Measurements from ENCODE around the gene DNAH10.

Gene DNAH10

DNA sequence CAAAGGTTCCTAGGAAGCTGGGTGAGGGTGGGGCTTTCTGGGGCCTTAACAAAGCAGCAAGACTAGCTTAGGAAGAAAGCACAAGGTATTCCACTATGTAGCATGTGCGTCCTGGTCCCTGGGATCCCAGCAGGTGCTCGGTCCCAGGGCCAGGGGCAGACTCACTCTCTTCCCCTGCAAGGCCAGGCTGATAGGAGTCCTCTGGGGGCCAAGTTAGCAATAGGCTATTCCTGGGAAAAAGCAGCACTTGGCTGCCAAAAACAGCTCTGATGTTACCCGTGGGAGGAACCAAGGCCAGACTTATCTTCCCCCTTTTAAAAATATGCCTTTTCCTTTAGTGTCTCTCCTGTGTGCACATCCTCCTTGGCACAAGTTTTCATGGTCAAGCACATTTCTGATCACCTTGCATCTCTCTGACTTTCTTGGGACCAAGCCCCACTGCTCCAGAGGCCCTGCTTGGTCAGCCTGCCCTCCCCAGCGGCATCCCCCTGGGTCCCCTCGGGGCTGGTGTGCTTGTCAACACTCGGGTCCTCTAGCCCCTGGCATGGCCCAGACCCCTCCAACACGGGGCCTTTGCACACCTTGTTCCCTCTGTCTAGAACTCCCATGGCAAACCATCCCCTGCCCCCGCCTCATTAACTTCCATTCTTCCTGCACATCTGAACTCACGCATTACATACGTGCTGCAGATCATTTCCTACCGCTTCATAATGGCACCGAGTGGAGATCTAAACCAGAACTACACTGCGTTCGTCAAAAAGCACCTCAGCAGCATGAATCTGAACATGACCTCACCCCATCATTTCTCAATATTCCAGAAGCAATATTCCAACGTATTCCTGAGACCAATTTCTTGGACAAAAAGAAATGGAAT, 188.6 kb downstream of the DNAH10 start:
- DNase-seq = no peak

DNA sequence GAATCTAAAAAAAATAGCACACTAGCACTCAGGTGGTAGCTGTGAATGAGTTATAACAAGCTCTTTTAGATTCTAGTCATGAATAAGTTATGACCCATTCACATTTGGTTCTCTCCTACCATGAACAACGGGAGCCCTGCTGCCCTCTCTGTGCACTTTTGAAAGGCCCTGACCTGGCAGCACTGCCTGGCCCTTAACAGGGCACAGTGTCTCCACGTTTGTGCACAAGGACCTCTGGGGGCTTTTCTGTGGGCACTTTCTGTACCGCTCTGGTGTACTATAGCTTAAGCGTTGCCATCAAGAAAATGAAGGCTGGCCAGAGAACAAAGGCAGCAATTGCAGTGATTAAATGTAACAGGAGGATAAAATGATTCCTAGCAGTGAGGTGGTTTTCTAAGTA, 189.4 kb downstream of the DNAH10 start:
- DNase-seq = peak; percentile 26

DNA sequence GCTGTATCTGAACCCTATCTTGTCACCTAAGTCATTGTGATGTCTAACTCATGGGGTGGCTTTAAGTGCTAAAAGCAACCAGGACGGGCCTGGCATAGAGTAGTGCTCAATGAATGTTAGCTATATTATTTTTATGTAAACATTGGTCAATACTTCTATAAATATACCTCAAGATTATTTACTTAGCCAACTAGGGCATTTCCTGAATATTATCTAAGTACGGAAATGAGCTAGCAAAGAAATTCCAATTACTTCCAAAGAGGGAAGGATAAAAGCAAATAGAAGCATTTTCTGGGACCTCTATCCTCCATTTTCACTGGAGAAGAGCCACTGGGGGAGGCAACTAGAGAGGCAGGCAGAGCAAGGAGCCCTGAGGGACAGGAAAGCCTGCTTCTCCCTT, 189.9 kb downstream of the DNAH10 start:
- no peak for DNase-seq

DNA sequence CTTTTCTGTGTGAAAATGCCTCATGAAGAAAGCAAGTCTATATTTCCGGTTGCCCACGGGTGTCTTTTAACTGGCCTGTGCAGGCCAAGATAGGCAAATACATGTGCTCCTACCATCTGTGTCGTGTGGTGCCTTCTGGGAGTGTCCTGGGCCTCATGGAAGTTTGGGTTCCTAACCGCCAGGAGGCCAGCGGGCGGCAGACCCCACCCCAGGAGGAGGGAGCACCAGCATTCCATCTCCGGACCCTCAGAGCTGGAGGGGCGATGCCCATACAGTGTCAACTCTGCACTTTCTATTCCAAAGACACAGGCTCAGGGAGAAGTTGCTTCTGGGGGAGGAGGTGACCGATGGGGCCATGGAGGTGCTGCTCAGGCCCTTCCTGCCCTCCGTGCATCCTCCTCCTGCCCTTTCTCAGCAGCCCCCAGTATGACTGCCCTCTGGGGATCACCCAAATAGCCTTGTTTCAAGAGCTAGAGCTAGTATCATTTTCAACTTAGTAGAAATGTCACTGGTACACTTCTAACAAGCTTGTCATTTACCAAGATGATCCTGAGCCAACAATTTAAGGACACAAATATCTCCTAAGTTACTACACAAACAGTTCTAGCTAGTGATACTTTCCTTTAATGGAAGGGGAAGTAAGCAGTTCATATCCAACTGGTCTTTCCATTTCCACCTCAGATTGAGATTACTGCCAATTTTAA, 192.7 kb downstream of the DNAH10 start:
- DNase-seq = no peak

DNA sequence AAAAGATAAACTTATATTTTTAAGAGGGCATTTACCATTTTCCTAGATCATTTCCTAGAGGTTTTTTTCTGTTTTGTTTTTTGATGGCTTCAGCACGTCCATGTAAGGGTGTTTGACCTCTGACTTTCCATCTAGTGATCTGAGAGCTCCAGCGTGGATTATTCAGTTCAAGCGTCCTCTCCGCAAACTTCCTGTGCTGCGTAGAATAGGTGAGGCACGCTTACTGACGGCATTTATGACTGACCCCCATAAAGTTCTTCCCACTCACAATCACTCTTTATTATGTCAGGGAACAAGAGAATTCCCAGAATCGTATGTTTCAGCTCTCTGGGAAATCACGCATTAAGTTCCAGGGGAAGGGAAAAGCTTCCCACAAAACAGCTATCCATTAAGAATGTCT, 194.1 kb downstream of the DNAH10 start:
- DNase-seq = no peak

DNA sequence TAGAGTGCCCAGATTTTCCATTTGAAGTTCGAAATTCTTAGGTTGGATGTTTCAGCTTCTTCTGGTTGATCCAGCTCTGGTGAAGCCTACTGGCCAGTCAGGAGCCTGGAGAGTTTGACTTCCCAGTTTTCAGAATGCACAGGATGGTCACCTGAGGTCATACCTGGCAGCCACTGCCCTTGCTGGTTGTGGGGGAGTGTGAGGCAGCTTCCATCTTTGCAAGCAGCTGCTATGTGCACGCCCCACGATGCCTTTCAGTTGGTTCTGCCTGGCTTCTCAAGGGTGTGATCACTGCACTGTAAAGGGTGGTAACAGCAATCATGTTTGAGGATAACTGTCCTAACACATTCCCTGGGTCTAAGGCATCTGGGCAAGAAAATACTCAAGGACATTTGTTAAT, 195.1 kb downstream of the DNAH10 start:
- DNase-seq = no peak

DNA sequence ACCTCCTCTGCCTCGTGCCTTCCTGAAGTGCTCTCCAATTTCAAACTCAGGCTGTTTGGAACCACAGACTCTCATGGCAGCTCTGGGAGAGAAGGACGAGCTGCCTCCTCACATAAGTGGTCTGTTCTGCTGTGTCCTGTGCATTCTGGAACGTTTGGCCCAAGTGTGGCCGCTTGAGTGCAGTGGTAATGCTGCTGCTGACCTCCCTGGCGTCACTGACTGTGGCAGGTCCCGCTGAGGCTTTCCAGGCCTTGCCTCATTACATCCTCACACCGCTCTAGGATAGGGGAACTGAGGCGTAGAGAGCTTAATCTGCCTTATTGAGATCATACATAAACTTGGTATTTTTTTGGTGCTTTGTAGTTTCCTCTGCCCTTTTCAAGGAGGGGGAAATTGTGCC, 196.4 kb downstream of the DNAH10 start:
- DNase-seq = no peak

DNA sequence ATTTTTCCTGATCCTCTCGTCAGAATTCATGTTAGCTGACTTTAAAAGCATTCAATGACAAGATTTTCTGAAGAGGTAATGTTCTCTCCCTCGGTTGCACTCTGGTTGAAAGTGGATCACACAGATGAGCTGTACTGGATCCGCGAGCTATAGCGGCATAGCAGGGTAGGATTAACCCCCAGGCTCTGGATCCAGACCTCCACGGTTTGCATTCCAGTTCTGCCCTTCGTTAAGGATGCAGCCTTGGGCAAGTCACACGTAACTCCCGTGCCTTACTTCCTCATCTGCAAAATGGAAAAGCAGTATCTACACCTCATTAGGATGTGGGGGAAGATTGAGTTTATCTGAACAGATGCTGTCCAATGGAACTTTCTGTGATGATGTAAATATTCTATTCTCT, 196.8 kb downstream of the DNAH10 start:
- no peak for DNase-seq

DNA sequence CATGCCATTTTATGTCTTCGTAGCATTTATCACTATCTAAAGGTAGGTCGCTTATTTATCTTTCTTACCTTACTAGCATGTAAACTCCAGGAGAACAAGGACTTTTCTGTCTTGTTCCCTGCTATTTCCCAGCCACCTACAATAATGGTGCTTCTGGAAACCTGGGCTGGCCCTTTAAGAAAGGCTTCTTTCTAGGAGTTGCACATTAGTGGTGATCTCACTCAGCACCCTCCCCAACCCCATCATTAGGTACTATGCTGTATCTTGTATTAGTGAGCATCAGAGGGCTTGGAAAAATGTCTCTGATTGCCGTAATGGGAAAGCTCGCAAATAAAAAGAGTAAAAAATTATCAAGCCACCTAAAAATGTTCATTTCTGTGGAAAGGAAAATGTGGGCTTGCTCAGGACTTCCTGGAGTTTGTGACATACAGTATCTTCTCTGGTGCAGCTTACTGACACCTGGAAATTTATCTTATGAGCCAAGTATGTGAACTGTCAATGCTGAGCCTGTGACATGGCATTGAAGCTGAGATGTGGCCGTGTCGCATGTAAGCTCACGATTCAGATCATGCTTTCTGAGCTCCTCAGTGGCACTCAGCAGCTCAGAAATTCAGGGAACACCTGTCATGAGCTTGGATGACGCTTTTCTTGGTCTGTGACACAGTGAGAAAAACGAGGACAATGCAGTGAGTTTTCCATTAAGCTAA, 198.1 kb downstream of the DNAH10 start:
- no peak for DNase-seq

DNA sequence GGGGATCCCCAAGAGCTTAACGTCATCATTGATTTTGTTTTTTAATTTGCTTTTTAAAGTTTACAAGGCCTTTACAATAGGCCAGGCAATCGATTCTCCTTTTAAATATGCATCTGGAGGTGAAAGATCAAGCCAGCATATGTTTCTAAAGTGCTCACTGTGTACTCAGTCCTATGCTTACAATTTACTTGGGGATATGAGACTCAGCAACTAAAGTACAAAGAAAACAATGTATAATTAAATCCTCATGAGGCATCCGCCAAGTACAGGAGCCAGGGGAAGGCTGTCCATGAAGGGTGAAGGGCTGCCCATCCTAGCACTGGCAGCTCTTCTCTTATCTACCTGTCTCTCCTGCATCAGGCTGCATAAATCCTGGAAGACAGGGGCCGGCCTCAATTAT, 198.8 kb downstream of the DNAH10 start:
- DNase-seq = no peak

DNA sequence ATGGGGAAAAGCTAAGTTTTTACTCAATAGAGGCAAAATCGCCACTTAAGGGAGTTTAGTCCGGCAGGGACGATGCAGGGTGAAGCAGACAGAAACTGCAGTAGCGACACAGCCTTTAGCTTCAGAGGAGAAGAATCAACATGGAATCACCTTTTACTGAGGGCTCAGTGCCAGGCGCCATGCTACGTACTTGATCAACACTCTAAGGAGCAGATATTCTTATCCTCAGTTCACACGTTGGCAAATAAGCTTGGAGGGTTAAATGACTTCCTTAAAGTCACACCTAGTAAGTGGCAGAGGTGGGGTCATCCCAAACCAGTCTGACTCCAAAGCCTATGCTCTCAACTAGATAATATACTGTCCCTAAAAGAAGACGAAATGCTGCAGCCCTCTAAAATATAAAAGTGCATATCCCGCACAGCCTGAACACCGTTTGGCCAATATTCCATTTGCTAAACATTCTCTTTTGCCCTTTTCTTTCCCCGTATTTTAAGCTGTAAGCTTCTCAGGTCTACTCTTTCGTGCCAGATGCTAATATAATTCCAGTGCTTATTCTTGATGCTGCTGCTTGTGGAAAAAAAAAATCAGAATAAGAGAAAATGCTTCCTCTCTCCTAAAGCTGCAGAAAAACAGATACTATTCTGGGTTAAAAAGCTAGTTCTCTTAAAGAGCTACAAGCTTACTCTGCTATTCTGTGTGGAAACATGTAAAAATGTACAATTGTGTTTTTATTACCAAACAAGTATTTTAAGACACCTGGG, 199.7 kb downstream of the DNAH10 start:
- no peak for DNase-seq

DNA sequence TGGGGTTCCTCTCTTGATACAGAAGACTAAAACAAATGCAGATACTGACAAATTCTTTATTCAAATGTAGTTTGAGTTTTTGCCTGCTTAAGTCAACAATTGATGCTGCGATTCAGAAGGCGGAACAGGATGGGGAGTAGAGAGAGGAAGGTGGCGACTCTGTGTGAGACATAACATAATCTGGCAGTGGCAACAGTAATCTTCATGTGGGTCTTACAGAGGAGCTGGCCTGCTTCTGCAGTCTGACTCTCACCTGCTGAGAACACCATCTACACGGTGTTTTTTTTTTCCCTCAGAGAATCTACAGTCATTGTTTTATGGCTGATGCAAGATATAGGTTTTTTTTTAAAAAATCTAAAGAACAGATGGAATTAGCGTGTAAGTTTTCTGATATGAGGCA, 200.4 kb downstream of the DNAH10 start:
- no peak for DNase-seq

DNA sequence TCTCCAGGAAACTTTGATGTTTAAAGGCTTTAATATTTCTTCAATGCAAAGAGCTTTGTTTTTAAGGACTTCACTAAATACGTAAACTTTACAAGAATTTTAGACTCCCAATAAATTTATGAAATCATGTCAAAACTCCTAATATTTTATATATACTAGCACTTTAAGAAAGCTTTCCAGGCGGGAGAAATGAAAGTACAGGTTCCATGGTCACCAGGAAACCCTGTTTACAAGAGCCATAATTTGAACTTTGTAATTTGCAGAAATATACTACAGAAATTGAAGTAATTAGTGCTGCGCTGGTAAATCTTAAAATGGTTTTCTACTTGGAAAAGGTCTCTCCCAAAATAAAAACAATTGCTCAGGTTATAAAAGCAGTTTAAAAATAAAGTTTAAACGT, 201.7 kb downstream of the DNAH10 start:
- DNase-seq = no peak

DNA sequence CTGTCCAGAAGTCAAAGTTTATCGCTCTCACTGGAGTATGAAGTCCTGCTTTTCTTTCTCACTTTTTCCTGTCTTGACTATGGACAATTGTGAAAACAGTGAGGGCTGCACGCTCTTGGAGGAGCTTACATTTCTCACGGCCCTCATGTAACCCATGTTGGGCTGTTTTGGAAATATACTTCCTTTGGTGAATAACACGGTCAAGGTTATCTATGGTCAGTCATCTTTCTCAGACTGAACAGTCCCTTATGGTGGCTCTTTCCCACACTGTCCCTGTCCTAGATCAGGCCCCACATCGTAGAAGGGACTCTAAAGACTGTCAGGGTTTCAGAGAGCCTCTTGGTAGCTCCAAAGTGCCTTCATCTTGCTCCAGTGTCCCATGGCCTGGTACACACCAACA, 203.3 kb downstream of the DNAH10 start:
- no peak for DNase-seq

DNA sequence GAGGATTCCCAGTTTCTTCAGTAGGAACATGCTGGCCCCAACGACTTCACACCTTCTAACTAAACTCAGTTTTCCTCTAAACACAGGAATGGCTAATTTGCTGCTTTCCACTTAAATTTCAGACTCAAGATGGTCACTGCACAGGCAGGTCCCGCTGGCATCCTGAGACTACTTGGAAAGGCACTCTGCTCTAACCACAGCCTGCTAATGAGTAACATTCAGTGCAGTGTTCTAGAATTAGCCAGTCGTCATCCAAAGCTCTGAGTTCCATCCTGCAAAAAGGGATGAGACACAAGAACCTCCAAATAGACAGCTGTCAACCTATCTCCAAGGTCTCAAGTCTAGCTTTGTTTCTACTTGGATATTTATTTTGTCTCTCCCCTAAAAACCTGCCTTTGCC, 204.5 kb downstream of the DNAH10 start:
- DNase-seq = no peak

DNA sequence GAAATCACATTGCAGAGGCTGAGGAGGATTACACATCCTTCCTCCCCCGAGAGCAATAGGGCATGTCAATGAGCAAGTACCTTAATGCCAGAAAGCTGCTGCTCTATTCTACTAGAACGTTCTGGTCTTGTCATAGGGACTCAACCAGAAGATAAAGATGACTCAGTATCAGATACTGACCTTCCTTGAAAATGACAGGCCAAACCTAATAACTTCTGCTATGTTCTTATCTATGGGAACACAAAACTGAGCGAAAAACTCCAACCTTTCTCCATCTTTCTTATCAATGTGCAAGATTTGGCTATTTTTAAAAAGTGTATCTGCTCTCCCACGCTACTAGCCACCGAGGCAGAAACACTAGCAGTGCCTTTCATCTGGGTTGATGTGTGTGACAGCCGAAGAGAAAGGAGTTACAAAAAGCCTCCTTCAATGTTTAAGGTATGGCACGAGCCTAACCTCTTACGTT, 205.1 kb downstream of the DNAH10 start:
- DNase-seq = no peak

DNA sequence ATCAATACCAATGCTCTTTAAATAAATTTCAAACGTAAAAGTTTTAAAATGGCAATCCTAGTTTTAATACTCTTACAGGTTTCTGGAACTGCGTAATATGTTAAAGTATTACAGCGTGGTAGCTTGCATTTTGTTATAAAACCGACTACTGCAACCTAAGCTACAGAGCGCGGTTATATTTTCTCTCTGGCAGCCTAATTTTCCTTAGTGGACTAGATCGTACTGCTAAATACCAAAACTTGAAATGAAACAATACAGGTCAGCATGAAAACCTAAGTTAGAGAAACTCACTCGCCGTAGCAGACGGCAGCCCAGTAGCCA, 209.3 kb downstream of the DNAH10 start:
- DNase-seq = no peak

DNA sequence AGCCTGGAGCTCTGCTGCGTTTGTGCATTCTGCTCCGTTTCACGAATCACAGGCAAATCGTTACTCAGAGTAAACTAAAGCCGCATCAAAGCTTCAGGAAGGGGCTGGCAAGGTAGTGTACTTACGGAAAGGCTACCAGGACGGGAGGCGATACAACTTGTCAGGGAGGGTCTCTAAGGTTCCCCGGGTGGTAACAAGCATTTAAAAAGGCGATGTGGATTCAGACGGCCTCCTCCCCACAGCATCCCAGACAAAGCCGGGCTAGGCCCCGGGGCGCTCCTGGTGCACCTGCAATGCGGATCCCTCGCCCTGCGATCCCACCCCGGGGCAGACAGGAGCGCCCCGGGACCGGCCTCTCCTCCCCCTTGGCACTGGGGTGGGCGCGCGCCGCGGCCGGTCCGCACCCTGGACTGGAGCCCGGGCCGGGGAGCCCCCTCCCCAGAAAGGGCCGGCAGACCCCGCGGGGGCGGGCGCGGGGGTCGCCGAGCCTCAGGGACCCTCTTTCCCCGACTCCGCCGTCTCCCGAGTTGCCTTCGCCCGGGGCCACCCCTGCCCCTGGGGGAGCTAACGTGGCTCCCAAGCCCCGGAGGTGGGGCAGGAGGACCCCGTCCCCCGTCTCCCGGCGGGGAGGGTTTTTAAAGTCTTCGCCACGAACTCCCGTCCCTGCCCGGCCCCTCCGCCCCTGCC, 209.8 kb downstream of the DNAH10 start:
- no peak for DNase-seq

DNA sequence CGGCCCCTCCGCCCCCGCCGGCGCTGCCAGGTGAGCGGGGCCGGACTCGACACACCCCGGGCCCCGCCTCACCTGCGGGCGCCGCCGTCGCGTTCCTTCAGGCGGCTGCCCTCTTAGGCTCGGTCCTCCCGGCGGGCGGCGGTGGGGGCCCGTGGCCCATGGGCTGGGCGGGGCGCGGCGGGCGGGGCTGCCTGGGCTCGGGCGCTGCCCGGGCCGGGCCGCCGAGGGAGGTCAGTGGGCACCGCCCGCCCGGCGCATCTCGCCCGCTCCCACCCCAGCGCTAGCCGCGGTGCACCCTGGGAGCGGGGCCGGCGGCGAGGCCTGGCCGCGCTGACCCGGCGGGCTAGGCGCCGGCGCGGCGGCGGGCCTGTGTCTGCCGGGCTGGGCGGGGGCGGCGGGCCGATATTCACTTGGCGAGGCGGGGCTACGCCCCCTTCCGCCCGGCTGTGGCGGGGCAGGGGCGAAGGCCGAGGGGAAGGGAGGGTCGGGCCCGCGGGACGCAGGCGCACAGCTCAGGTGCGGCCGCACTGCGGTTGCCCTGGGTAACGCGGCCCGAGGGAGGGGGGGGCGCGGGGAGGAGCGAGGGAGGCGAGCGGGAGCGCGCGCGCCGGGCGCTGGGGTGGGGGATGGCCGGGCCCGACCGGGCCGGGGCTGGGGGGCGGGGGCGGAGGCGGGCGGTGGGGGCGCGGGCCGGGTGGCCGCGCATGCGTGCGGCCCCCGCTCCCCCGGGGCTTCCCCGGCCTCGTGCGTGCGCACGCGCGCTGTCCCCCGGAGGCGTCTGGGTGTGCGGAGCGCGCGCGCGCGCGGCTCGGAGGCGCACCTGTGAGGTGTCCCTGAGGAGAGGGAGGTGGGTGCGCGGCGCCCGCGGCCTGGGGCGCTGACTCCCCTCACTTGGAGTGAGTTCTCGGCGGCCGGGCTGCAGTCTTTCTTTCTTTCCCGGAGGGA, 210.6 kb downstream of the DNAH10 start, which contains the start of the genes CCDC92 and ZNF664:
CCDC92 (minus strand) TSS at position 375 of the 945 bp plus-strand sequence. CDS start 28,526 bp downstream, outside the sequence.
ZNF664 (plus strand) TSS at position 759 of the 945 bp plus-strand sequence. CDS start 38,930 bp downstream, outside the sequence.
- peak; percentile 75 for DNase-seq

DNA sequence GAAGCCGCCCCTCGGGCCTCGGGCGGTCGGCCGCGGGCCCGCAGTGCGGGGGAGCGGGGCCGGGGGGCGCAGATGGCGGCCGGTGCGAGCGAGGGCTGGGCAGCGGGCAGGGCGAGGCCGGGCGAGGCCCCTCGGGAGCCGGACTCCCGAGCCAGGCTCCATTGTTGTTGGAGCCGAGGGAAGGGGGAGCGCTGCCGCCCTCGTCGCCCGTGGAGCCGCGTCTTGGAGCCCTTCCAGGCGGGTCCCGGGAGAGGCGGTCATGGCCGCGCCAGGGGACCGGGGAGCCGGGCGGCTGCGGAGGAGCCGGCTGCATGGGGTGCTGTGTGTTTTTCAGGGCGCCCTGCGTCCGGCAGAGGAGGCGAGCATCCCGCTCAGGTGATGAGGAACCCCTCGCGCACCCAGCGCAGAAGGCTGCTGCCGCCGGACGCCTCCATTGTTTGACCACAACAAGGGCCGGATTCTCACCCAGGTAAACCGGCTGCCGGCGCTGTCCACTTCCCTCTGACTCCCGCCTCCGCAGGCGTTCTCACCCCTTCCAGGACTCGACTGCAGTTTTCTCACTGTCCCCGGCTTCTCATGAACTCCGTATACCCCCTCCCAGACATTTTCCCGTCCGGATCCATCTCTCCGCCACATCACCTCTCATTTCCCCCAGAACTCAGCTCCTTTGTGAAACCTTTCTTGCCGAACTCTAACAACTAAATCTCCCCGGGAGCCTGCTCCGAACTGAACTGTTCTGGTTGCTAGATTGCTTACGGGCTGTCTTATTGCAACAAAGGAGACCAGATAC, 211.6 kb downstream of the DNAH10 start:
- no peak for DNase-seq

Data from NCI-H1436 treated with DMSO at 0.1 percent for 48 hours (cell line).